OCI-LY7 (cell line): ENCODE results near the gene RAD51D.

ENCODE experiments used
- EZH2phosphoT487 ChIP-seq: fragments of 200-600 bp; sonication (generic); IDR thresholded peaks from 2 replicates; pipeline ENCODE4 v1.6.1; 2018; ENCODE audit warnings: low read depth, borderline replicate concordance, mild to moderate bottlenecking, mixed run types, antibody characterized with exemption, low read length, moderate library complexity, mixed read lengths
- TF ChIP-seq, protein P1 (sequence below): fragments of 200-600 bp; sonication (generic); conservative IDR thresholded peaks from 2 replicates; pipeline ENCODE4 v1.5.1; 2014; ENCODE audit warnings: mild to moderate bottlenecking, antibody characterized with exemption, low read length, moderate library complexity, mixed read lengths

DNA sequence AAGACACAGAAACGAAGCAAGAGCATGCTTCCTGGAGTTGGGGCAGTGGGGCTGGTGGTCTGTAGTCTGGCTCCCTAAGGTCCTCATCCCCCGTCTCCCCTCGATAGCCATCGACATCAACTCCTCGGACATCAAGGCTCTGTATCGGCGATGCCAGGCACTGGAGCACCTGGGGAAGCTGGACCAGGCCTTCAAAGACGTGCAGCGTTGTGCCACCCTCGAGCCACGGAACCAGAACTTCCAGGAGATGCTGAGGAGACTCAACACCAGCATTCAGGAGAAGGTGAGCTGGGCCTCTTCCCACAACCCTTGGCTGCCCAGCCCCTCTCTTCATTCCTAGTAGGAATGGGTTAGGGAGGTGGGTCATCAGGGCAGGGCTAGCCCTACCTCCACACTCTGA lies 30.3 kb upstream of the RAD51D start:
- TF ChIP-seq, protein P1, sequence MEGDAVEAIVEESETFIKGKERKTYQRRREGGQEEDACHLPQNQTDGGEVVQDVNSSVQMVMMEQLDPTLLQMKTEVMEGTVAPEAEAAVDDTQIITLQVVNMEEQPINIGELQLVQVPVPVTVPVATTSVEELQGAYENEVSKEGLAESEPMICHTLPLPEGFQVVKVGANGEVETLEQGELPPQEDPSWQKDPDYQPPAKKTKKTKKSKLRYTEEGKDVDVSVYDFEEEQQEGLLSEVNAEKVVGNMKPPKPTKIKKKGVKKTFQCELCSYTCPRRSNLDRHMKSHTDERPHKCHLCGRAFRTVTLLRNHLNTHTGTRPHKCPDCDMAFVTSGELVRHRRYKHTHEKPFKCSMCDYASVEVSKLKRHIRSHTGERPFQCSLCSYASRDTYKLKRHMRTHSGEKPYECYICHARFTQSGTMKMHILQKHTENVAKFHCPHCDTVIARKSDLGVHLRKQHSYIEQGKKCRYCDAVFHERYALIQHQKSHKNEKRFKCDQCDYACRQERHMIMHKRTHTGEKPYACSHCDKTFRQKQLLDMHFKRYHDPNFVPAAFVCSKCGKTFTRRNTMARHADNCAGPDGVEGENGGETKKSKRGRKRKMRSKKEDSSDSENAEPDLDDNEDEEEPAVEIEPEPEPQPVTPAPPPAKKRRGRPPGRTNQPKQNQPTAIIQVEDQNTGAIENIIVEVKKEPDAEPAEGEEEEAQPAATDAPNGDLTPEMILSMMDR = no peak
- TF ChIP-seq EZH2phosphoT487 = no peak
